HG03159 (cell line): ENCODE results near the gene NDUFB6.
A peak's percentile ranks its signal among the peaks of the same experiment; 100 is the strongest.
"Not testable (repeated sequence)": the region's sequence is repeated elsewhere in the genome, so short reads cannot be mapped to it uniquely, and the experiment has no call there.

ENCODE experiments used
- ATAC-seq: cut with Tn5 transposase; IDR thresholded peaks from one replicate; pipeline ENCODE4 v1.9.1; 2021; ENCODE audit warnings: mild to moderate bottlenecking, moderate library complexity; ENCODE audit not compliant: unreplicated experiment

NDUFB6 gene

GRCh38 chr9:32572900-32573523 is at the start of gene NDUFB6:
TSS of gene NDUFB6 (minus strand) at chr9:32573159. CDS start at chr9:32573060, 99 bp downstream.
- ATAC-seq = peak; percentile 79

- ATAC-seq = no peak
These were observed 45.3 kb upstream of the NDUFB6 start for GRCh38 chr9:32618261-32618660.

- ATAC-seq = no peak
These were observed 33.9 kb upstream of the NDUFB6 start for GRCh38 chr9:32606811-32607210.

- ATAC-seq = peak; percentile 92
These were observed 31.2 kb upstream of the NDUFB6 start for GRCh38 chr9:32603914-32604852.

- not testable (repeated sequence) for ATAC-seq
These were observed 26.1 kb upstream of the NDUFB6 start for GRCh38 chr9:32599021-32599420.

- ATAC-seq = no peak
These were observed 24.0 kb upstream of the NDUFB6 start for GRCh38 chr9:32596936-32597335.

- no peak for ATAC-seq
These were observed 23.3 kb upstream of the NDUFB6 start for GRCh38 chr9:32596096-32596865.

- ATAC-seq = no peak
These were observed 17.9 kb upstream of the NDUFB6 start for GRCh38 chr9:32590898-32591297.

GRCh38 chr9:32590476-32590875 is 17.5 kb upstream of the NDUFB6 start:
- no peak for ATAC-seq

- peak; percentile 84 for ATAC-seq
These were observed 16.2 kb upstream of the NDUFB6 start for GRCh38 chr9:32589083-32589723.

- ATAC-seq = no peak
These were observed 14.9 kb upstream of the NDUFB6 start for GRCh38 chr9:32587901-32588300.

- ATAC-seq = no peak
These were observed 11.8 kb upstream of the NDUFB6 start for GRCh38 chr9:32584784-32585183.

- ATAC-seq = peak; percentile 54
These were observed 8.7 kb upstream of the NDUFB6 start for GRCh38 chr9:32581512-32582143.

- no peak for ATAC-seq
These were observed 7.8 kb upstream of the NDUFB6 start for GRCh38 chr9:32580631-32581300.

- ATAC-seq = peak; percentile 49
These were observed 6.9 kb upstream of the NDUFB6 start for GRCh38 chr9:32579706-32580331.

GRCh38 chr9:32578976-32579375 is 6.0 kb upstream of the NDUFB6 start:
- ATAC-seq = no peak

GRCh38 chr9:32577316-32577715 is 4.4 kb upstream of the NDUFB6 start:
- ATAC-seq = no peak

GRCh38 chr9:32574858-32575257 is 1.9 kb upstream of the NDUFB6 start:
- ATAC-seq = no peak

GRCh38 chr9:32573821-32574220 is 862 bp upstream of the NDUFB6 start:
- ATAC-seq = no peak
